ENCODE results near the gene EML6. TPM values are rescaled to one million over a fixed set of nuclear protein-coding genes. Genes with fewer than 3 reads are reported as not detected.

Gene EML6
- total RNA-seq, 4 donors from 2014 or later, result 0.51 to 1.1 (median 0.61) TPM

GRCh38 chr2:54936766-54937165 is 213.3 kb downstream of the EML6 start:
- no peak for TF ChIP-seq CTCF (IDR thresholded peaks at IDR 0.05; ENCODE audit: low read depth)

GRCh38 chr2:54939446-54940118 is 216.1 kb downstream of the EML6 start:
- TF ChIP-seq CTCF (IDR thresholded peaks at IDR 0.05; ENCODE audit: low read depth), result no peak

GRCh38 chr2:54940723-54941122 is 217.3 kb downstream of the EML6 start:
- TF ChIP-seq CTCF (IDR thresholded peaks at IDR 0.05; ENCODE audit: low read depth), result no peak

- TF ChIP-seq CTCF (IDR thresholded peaks at IDR 0.05; ENCODE audit: low read depth), result no peak
Observed at GRCh38 chr2:54941248-54941984, 218.0 kb downstream of the EML6 start.

- TF ChIP-seq CTCF (IDR thresholded peaks at IDR 0.05; ENCODE audit: low read depth), result no peak
Observed at GRCh38 chr2:54942373-54942772, 218.9 kb downstream of the EML6 start.

- no peak for TF ChIP-seq CTCF (IDR thresholded peaks at IDR 0.05; ENCODE audit: low read depth)
Observed at GRCh38 chr2:54944724-54945326, 221.4 kb downstream of the EML6 start.
